ENCODE measurements around the gene AGBL1.

Gene AGBL1

DNA sequence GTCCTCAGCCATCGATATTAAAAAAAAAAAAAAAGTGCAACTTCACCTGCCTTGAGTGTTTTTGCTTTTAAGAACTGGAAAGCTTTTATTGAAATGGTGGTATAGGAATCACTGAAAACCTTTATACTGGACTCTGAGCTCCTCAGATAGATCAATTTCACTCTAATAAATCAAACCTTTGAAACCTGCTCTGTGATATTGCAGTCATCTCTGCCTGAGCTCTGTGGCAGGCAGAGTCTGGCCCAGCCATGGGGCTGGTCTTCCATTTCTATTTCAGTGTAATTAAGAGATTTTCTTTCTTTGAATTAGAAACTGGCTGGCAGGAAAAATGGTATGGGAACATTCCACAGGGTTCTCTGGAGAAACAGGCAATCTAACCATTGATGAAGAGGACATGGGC, 762.5 kb downstream of the AGBL1 start:
- TF ChIP-seq, protein P1, sequence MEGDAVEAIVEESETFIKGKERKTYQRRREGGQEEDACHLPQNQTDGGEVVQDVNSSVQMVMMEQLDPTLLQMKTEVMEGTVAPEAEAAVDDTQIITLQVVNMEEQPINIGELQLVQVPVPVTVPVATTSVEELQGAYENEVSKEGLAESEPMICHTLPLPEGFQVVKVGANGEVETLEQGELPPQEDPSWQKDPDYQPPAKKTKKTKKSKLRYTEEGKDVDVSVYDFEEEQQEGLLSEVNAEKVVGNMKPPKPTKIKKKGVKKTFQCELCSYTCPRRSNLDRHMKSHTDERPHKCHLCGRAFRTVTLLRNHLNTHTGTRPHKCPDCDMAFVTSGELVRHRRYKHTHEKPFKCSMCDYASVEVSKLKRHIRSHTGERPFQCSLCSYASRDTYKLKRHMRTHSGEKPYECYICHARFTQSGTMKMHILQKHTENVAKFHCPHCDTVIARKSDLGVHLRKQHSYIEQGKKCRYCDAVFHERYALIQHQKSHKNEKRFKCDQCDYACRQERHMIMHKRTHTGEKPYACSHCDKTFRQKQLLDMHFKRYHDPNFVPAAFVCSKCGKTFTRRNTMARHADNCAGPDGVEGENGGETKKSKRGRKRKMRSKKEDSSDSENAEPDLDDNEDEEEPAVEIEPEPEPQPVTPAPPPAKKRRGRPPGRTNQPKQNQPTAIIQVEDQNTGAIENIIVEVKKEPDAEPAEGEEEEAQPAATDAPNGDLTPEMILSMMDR (IDR thresholded peaks at IDR 0.05; ENCODE audit: control insufficient read depth, extremely low read depth, insufficient read depth), result no peak
- no peak for DNase-seq (ENCODE audit: low read depth)
- H3K4me3 ChIP-seq (ENCODE audit: low read depth, low read length), result no peak overlapping the region

DNA sequence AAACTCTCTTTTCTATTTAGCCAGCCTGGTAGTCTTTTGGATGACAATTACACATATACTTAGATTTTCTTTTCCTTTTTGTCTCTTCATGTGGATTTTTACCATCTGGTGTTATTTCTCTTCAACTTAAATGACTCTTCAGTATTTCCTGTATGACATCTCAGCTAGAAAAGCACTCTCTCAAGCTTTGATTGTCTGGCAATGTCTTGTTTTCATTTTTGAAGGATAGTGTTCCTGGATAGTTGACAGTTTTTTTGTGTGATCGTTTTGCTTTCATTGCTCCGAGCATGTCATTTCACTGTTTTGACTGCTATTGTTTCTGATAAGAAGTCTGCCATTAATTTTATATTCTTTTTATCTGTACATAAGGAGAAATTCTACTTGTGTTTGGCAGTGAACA, 766.4 kb downstream of the AGBL1 start:
- TF ChIP-seq, protein P1 (IDR thresholded peaks at IDR 0.05; ENCODE audit: control insufficient read depth, extremely low read depth, insufficient read depth), result no peak
- DNase-seq (ENCODE audit: low read depth), result no peak

GRCh38 chr15:86849136-86849535, 769.5 kb downstream of the AGBL1 start:
- no peak for DNase-seq (ENCODE audit: low read depth)
- TF ChIP-seq, protein P1 (IDR thresholded peaks at IDR 0.05; ENCODE audit: control insufficient read depth, extremely low read depth, insufficient read depth), result no peak
- no peak overlapping the region for H3K4me3 ChIP-seq (ENCODE audit: low read depth, low read length)

More for the DNA sequence above, 766.4 kb downstream of the AGBL1 start:
- no peak overlapping the region for H3K4me3 ChIP-seq (ENCODE audit: low read depth, low read length)

GRCh38 chr15:86849558-86850285, 770.1 kb downstream of the AGBL1 start:
- TF ChIP-seq, protein P1 (IDR thresholded peaks at IDR 0.05; ENCODE audit: control insufficient read depth, extremely low read depth, insufficient read depth), result no peak
- H3K4me3 ChIP-seq (ENCODE audit: low read depth, low read length), result no peak overlapping the region
- DNase-seq (ENCODE audit: low read depth), result no peak

DNA sequence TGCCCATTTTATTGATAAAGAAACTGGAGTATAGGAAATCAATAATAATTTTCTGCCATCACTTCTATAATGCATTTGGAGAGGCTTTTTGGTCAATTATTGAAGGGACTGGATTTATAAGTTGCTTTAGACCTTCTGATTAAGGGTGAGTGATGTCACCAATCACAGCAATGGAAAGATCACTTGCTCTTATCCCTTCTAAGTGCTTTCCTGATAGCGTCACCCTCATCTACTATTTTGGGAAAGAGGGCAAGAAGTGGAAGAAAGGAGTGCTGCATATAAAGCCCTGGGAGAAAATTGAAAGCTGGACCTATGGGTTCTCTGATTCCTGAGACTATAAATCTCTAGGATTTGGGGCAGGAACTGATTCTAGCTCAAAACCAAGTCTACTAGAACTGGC, 771.3 kb downstream of the AGBL1 start:
- no peak for DNase-seq (ENCODE audit: low read depth)
- H3K4me3 ChIP-seq (ENCODE audit: low read depth, low read length), result no peak overlapping the region
- TF ChIP-seq, protein P1 (IDR thresholded peaks at IDR 0.05; ENCODE audit: control insufficient read depth, extremely low read depth, insufficient read depth), result no peak

DNA sequence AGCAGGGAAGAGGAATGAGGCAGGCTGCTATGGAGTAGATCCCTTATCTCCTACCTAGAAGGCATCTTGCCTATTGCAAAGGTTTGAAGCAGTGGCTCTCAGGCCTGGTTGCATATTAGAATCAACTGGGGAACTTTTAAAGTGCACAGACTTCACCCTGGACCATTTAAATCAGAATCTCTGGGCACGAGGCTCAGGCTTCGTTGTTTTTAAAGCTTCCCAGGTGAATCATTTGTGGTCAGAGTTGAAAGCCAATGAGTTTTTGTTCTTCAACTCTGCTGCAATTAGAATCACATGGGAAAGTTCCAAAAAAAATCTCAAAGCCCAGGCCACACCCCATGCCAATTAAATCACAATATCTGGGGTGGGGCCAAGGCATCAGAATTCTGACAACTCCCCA, 773.1 kb downstream of the AGBL1 start:
- no peak for DNase-seq (ENCODE audit: low read depth)
- TF ChIP-seq, protein P1 (IDR thresholded peaks at IDR 0.05; ENCODE audit: control insufficient read depth, extremely low read depth, insufficient read depth), result no peak
- H3K4me3 ChIP-seq (ENCODE audit: low read depth, low read length), result no peak overlapping the region

DNA sequence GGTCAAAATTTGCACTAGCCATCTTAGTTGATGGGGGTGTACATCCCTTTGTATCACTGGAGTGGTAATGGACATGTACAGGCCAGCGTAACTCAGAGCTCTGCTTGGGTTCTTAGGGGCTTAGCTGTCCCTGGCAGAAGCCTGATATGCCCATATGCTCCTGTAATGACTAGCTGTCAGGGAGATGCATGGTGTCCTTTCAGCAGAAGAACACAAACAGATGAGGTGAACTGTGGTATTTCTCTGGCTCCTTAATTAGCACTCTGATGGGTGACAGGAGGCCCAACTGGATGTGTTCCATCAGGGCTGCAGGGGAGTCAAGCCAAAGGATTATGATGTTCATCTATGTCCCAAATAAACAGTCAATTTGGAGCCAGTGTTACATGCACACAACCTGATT, 774.5 kb downstream of the AGBL1 start:
- no peak for DNase-seq (ENCODE audit: low read depth)
- TF ChIP-seq, protein P1 (IDR thresholded peaks at IDR 0.05; ENCODE audit: control insufficient read depth, extremely low read depth, insufficient read depth), result no peak
- no peak overlapping the region for H3K4me3 ChIP-seq (ENCODE audit: low read depth, low read length)

Measured in LNCaP clone FGC (cell line).